Ectodermal cell (in vitro differentiated cells): ENCODE data around the gene PRICKLE1.

Experiments used
- H3K27ac ChIP-seq: 2 replicates; pipeline ENCODE4 v1.7.0; 2013; ENCODE audit warnings: mild to moderate bottlenecking, low read depth, low read length; ENCODE audit not compliant: insufficient read depth, poor library complexity, severe bottlenecking
- H3K27me3 ChIP-seq: 2 replicates; pipeline ENCODE4 v1.7.0; 2013; ENCODE audit warnings: mild to moderate bottlenecking, low read length; ENCODE audit not compliant: insufficient read depth, control insufficient read depth, poor library complexity, severe bottlenecking
- H3K36me3 ChIP-seq: one replicate; pipeline ENCODE4 v1.7.0; 2013; ENCODE audit warnings: low read length; ENCODE audit not compliant: control insufficient read depth, insufficient read depth
- H3K4me1 ChIP-seq: one replicate; pipeline ENCODE4 v1.7.0; 2013; ENCODE audit warnings: low read length; ENCODE audit not compliant: control insufficient read depth, insufficient read depth
- H3K4me3 ChIP-seq: 2 replicates; pipeline ENCODE4 v1.7.0; 2013; ENCODE audit warnings: low read depth, low read length, control low read depth; ENCODE audit not compliant: insufficient read depth
- H3K9me3 ChIP-seq: 2 replicates; pipeline ENCODE4 v1.7.0; 2013; ENCODE audit warnings: mild to moderate bottlenecking, low read length, moderate library complexity; ENCODE audit not compliant: control insufficient read depth
- WGBS, 2 experiments: methylation state at CpG; one replicate each; pipeline ENCODE4 v1.1.7; 2013; ENCODE audit warnings: missing lambda C conversion rate in 2 of 2; 5-methylcytosine and 5-hydroxymethylcytosine counted together

The PRICKLE1 gene

DNA sequence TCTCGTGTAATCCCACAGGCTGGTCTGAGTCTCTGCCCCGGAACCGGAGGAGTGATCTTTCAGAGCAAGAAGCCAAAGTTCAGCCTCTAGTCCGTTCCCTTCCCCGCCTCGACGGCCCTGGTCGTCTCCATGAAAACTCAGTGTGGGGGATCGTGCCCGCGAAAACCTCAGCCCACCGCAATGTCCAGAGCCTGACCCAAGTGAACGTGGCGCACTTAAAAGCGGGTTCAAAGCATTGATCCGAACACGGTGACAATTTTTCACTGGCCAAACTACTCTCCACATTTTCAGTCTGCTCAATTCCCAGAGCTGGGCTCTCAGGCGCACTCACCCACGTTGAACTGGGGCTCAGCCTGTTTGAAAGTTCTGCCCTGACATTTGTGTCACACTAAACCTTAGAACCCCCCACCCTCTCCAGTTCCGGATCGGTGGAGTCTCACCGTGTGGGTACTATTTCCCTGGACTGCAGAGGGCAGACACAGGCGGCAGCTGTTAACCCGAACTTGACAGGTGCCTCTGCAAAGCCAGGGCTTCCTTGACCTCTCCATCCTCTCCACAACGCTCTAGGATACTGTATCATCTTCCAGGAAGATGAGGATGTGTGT lies 886 bp upstream of the PRICKLE1 start:
- Histone ChIP-seq H3K36me3 (no peaks in the 10 kb centered on the region), H3K4me1 (peaks cover 5% of the 10 kb centered on the region), H3K4me3 (peak overlapping the region; percentile 77), H3K27me3 (peaks cover 42% of the 10 kb centered on the region), H3K9me3 (no peaks in the 10 kb centered on the region), H3K27ac (no peak overlapping the region)
- WGBS, 2 experiments, result 4 to 6% methylated on average over 24 to 25 of the region's 25 CpGs

DNA sequence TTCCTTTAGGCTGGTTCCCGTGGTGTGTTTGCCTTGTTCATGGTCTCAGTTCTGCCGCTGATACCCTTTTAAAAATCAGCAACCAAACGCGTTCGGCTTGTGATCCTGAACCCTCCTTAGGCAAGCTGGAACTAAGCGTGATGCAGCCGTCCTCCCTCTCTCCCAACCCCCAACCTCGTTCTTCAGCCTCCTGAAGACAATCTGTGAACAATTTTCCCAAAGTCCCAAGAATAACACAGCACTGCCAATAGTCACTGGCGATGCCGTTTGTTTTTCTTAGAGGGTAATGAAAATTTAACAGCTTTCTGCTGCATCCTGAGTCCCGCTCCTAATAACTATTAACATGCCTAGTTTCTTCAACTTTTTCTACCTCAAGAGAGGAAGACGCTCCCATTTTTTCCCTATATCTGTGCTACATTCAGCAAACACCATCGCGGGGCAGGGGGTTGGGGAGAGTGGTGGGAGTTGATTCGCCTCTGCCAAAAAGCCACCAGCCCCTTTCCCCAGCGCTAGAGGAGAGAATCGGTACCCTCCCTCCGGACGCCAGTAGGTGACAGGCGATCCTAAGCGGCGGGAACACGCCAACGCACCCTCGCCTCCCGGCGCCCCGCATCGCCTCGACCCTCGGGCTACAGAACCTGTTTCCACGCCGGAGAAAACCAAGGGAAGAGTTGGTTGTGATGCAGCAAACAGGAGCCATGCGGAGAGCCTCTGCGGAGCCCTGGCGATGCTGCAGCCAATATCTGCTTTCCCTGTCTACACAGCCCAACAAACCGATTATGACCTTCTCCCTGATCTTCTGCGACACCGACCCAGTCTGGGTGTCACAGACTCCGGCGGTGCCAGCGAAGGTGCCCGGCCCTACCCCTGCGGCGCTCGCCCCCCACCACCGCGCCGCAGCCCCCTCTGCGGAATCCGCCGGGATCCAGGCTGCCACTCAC lies 752 bp downstream of the PRICKLE1 start:
- peaks cover 5% of the 10 kb centered on the region for H3K4me1 ChIP-seq
- no peaks in the 10 kb centered on the region for H3K9me3 ChIP-seq
- H3K27me3 ChIP-seq, result peaks cover 42% of the 10 kb centered on the region
- peak overlapping the region; percentile 77 for H3K4me3 ChIP-seq
- WGBS, 2 experiments, result 6 to 7% methylated on average over 51 to 52 of the region's 52 CpGs
- no peaks in the 10 kb centered on the region for H3K36me3 ChIP-seq
- H3K27ac ChIP-seq, result no peak overlapping the region

DNA sequence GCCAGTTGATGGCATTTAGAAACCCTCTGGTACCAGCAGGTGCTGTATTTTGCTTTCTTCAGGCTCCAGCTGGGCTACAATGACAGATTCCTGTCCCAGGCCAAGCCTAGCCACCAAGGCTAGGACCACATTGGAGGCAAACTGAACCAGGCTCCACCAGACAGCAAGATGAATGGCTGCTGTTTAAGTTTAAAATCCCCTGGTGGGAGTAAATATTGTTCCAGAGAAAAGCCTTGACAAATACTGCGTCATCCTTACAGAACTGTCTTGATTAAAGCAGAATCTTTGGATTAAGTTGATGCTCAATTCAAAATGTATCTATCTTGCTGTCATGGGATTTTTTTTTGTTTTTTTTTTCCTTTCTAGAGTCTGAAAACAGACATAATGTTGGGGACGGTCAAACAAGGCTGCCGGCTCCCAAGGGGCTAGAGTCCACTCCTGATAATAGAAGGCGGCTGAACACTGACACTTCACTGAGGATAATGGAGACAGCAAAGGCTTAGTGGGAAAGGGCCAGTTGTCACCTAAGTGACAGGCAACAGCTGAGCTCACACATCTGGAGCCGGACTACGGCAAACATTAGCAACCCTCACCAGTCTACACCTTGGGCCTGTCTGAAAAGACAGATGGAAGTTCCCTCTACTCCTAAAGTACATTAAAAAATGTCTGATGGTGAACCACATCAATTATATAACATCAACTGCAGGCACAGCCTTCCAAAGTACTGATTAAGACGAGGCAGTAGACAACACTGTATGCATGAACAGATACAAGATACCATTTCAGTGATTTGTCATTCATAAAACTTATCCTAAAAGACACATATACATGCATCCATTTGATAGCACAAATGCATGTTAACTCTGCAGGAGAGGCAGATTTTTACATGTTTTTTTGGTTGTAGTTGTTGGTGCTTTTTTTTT lies 1.7 kb downstream of the PRICKLE1 start:
- WGBS, 2 experiments, result 76 to 81% methylated on average over 7 of the region's 7 CpGs
- Histone ChIP-seq H3K27me3 (peaks cover 42% of the 10 kb centered on the region), H3K36me3 (no peaks in the 10 kb centered on the region), H3K9me3 (no peaks in the 10 kb centered on the region), H3K4me1 (peaks cover 5% of the 10 kb centered on the region), H3K27ac (no peak overlapping the region), H3K4me3 (peak overlapping the region; percentile 77)

DNA sequence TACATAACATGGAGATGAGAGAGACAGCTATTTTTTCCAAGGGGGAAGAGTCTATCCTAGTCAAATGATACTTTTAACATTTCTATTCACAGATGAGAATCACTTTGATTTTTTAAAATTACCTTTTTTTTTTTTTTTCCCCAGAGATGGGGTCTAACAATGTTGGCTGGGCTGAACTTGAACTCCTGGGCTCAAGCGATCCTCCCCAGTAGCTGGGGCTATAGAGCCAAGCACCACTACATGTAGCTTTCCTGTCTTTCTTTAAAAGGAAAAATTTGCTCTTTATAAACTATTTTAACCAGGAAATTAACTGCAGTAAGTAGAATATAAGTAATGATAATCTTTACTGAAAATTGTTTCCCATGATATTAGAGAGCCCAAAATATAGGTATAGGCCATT lies 3.3 kb downstream of the PRICKLE1 start:
- no peaks in the 10 kb centered on the region for H3K9me3 ChIP-seq
- WGBS, 2 experiments, result 80 to 100% methylated on average over 1 of the region's 1 CpG
- peaks cover 5% of the 10 kb centered on the region for H3K4me1 ChIP-seq
- H3K4me3 ChIP-seq, result no peak overlapping the region
- H3K27me3 ChIP-seq, result peaks cover 35% of the 10 kb centered on the region
- H3K27ac ChIP-seq, result no peak overlapping the region
- H3K36me3 ChIP-seq, result no peaks in the 10 kb centered on the region

DNA sequence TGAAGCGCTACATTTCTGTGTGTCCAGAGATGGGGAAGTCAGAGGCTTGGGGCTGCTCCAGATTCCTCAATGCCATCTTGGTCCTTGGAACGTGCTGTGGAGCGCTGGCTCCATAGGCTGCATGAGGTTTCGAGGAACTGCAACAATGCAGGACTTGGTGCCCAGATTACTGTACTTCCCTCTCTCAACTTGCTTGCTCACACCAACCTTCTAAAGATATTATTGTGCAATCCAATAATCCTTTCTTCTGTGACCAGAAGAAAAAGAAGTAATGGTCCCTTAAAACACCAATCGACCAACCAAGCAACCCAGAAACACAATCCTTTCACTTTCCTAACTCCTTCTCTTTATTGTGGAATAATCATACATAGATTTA lies 3.7 kb downstream of the PRICKLE1 start:
- no peaks in the 10 kb centered on the region for H3K36me3 ChIP-seq
- no peaks in the 10 kb centered on the region for H3K9me3 ChIP-seq
- H3K27me3 ChIP-seq, result peaks cover 31% of the 10 kb centered on the region
- H3K27ac ChIP-seq, result no peak overlapping the region
- H3K4me3 ChIP-seq, result no peak overlapping the region
- H3K4me1 ChIP-seq, result peaks cover 5% of the 10 kb centered on the region
- WGBS, 2 experiments, result 95 to 96% methylated on average over 4 of the region's 5 CpGs

DNA sequence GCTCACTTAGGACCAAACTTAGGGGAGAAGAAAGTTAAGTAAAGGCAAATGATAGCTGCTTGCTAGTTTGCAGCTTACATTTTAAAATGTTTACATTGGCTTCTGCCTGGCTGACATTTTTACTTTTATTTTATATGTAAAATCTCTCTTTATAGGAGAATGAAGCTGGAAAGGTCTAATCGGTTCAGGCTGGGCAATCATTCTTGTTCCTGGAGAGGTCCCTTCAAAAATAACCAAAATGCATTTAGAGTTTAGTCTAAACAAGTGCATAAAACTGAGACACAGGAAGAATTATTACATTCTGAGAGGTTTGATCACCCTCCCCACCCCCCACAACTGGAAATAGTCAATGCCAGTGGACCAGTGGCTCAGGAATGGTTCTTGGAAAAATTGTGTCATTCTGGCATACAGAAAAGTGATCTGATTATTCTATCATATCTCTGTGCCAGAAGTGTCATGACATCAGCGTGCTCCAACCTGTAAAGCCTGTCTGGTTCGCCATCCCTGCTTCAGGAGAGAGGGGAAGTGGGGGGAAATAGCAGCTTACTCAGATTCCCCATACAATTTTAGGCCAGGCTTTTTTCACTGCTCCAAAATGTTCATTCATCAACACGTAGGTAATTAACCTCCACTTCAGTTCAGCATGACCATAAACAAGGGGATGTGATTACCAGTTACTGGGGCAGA lies 4.2 kb downstream of the PRICKLE1 start:
- H3K9me3 ChIP-seq, result no peaks in the 10 kb centered on the region
- no peak overlapping the region for H3K4me3 ChIP-seq
- H3K4me1 ChIP-seq, result peaks cover 5% of the 10 kb centered on the region
- H3K36me3 ChIP-seq, result no peaks in the 10 kb centered on the region
- 93 to 96% methylated on average over 3 to 4 of the region's 4 CpGs for WGBS, 2 experiments
- peaks cover 25% of the 10 kb centered on the region for H3K27me3 ChIP-seq
- H3K27ac ChIP-seq, result no peak overlapping the region

DNA sequence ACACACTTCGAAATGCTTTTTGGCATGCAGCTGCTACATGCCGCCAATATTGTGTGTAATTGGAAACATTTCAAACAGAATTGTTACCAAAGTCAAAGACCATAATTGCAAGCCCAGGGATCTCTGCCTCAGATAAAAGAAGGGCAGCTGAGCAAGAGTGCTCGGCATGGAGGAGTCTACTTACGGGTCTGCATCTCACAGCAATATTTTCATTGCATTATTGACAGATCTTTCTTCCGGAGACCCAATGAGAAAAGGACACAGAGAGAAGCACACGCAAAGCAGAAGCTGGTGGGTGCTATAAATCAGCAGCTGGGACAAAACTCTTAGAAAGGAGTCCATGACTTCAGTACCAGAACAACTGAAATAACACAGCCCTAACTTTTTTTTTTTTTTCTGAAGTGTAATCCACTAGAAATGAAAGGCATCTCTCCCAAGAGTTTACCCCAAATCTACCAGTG lies 4.9 kb downstream of the PRICKLE1 start:
- Histone ChIP-seq H3K4me1 (peaks cover 5% of the 10 kb centered on the region), H3K9me3 (no peaks in the 10 kb centered on the region), H3K36me3 (no peaks in the 10 kb centered on the region), H3K27ac (no peak overlapping the region), H3K4me3 (no peak overlapping the region), H3K27me3 (peaks cover 19% of the 10 kb centered on the region)
- 91 to 92% methylated on average over 6 of the region's 6 CpGs for WGBS, 2 experiments

DNA sequence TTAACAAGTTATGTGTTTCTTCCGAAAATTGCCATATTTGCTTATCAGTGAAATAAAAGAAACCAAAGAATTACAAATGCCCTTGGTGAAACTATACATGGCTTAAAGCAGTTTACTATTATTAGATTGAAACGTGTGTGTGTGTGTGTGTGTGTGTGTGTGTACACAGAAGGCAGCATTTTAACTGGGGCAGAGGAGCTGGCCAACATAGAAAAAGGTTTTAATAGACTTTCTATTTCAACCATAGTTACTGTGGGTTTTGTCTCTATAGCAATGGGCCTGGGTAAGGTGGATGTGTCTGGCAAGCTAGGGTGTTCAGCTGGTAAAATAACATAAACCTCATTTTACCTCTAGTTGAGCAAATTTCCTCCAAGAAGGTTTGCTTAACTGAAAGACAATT lies 6.5 kb downstream of the PRICKLE1 start:
- Histone ChIP-seq H3K27ac (no peak overlapping the region), H3K4me3 (no peak overlapping the region), H3K27me3 (peaks cover 4% of the 10 kb centered on the region), H3K4me1 (peaks cover 5% of the 10 kb centered on the region), H3K36me3 (no peaks in the 10 kb centered on the region), H3K9me3 (no peaks in the 10 kb centered on the region)
- WGBS, 2 experiments, result 86 to 90% methylated on average over 1 to 2 of the region's 2 CpGs

DNA sequence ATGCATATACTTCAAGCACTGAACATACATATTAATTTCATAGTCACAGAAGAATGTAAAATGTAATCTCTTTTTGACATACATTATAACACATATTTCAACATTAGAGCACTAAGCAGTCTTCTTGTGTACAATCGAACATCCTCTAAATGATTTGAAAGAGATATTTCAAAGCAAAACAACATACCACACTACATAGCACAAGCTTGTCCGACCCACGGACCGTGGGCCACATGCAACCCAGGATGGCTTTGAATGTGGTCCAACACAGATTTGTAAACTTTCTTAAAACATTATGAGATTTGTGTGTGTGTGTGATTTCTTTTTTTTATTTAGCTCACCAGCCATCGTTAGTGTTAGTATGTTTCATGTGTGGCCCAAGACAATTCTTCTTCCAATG lies 7.0 kb downstream of the PRICKLE1 start:
- no peak overlapping the region for H3K27ac ChIP-seq
- H3K4me1 ChIP-seq, result peaks cover under 1% of the 10 kb centered on the region
- WGBS, 2 experiments, result 98 to 100% methylated on average over 5 of the region's 5 CpGs
- no peaks in the 10 kb centered on the region for H3K27me3 ChIP-seq
- no peak overlapping the region for H3K4me3 ChIP-seq
- H3K9me3 ChIP-seq, result no peaks in the 10 kb centered on the region
- no peaks in the 10 kb centered on the region for H3K36me3 ChIP-seq
